ENCODE measurements around the gene PTBP2. TPM values are rescaled to one million over a fixed set of nuclear protein-coding genes. Genes with fewer than 3 reads are reported as not detected.

The PTBP2 gene
- total RNA-seq, 1 donor from 2014 or later: 112 TPM

GRCh38 chr1:96772349-96772748, 50.8 kb downstream of the PTBP2 start:
- Mint-ChIP-seq H3K36me3 (ENCODE audit: unreplicated experiment) (no peaks in the 10 kb centered on the region), H3K27ac (ENCODE audit: unreplicated experiment) (no peak overlapping the region), H3K9me3 (ENCODE audit: unreplicated experiment) (no peaks in the 10 kb centered on the region), H3K4me1 (ENCODE audit: low read depth, unreplicated experiment) (peaks cover 2% of the 10 kb centered on the region), H3K27me3 (ENCODE audit: unreplicated experiment) (peaks cover 2% of the 10 kb centered on the region), H3K4me3 (ENCODE audit: unreplicated experiment) (no peak overlapping the region)
- TF ChIP-seq CTCF (IDR thresholded peaks at IDR 0.05; ENCODE audit: partially characterized antibody, unreplicated experiment): no peak
- no peak for DNase-seq

GRCh38 chr1:96772972-96773371, 51.4 kb downstream of the PTBP2 start:
- no peak for TF ChIP-seq CTCF (IDR thresholded peaks at IDR 0.05; ENCODE audit: partially characterized antibody, unreplicated experiment)
- Mint-ChIP-seq H3K4me3 (ENCODE audit: unreplicated experiment) (no peak overlapping the region), H3K9me3 (ENCODE audit: unreplicated experiment) (no peaks in the 10 kb centered on the region), H3K36me3 (ENCODE audit: unreplicated experiment) (no peaks in the 10 kb centered on the region), H3K27ac (ENCODE audit: unreplicated experiment) (peak overlapping the region; percentile 52), H3K27me3 (ENCODE audit: unreplicated experiment) (peaks cover 2% of the 10 kb centered on the region), H3K4me1 (ENCODE audit: low read depth, unreplicated experiment) (peaks cover 2% of the 10 kb centered on the region)
- no peak for DNase-seq

GRCh38 chr1:96782206-96782605, 60.6 kb downstream of the PTBP2 start:
- Mint-ChIP-seq H3K4me1 (ENCODE audit: low read depth, unreplicated experiment) (no peaks in the 10 kb centered on the region), H3K4me3 (ENCODE audit: unreplicated experiment) (no peak overlapping the region)

GRCh38 chr1:96782856-96783255, 61.3 kb downstream of the PTBP2 start:
- no peak overlapping the region for H3K27ac Mint-ChIP-seq (ENCODE audit: unreplicated experiment)
- no peak for TF ChIP-seq CTCF (IDR thresholded peaks at IDR 0.05; ENCODE audit: partially characterized antibody, unreplicated experiment)
- H3K4me3 Mint-ChIP-seq (ENCODE audit: unreplicated experiment): no peak overlapping the region
- no peak for DNase-seq
- H3K36me3 Mint-ChIP-seq (ENCODE audit: unreplicated experiment): no peaks in the 10 kb centered on the region
- no peaks in the 10 kb centered on the region for H3K27me3 Mint-ChIP-seq (ENCODE audit: unreplicated experiment)
- H3K4me1 Mint-ChIP-seq (ENCODE audit: low read depth, unreplicated experiment): no peaks in the 10 kb centered on the region
- no peaks in the 10 kb centered on the region for H3K9me3 Mint-ChIP-seq (ENCODE audit: unreplicated experiment)

More at GRCh38 chr1:96782206-96782605, 60.6 kb downstream of the PTBP2 start:
- no peak for TF ChIP-seq CTCF (IDR thresholded peaks at IDR 0.05; ENCODE audit: partially characterized antibody, unreplicated experiment)
- no peak overlapping the region for H3K27ac Mint-ChIP-seq (ENCODE audit: unreplicated experiment)
- no peaks in the 10 kb centered on the region for H3K27me3 Mint-ChIP-seq (ENCODE audit: unreplicated experiment)
- DNase-seq: no peak
- no peaks in the 10 kb centered on the region for H3K9me3 Mint-ChIP-seq (ENCODE audit: unreplicated experiment)
- H3K36me3 Mint-ChIP-seq (ENCODE audit: unreplicated experiment): no peaks in the 10 kb centered on the region

GRCh38 chr1:96790599-96790998, 69.0 kb downstream of the PTBP2 start:
- Mint-ChIP-seq H3K36me3 (ENCODE audit: unreplicated experiment) (no peaks in the 10 kb centered on the region), H3K4me3 (ENCODE audit: unreplicated experiment) (no peak overlapping the region), H3K4me1 (ENCODE audit: low read depth, unreplicated experiment) (no peaks in the 10 kb centered on the region), H3K27ac (ENCODE audit: unreplicated experiment) (no peak overlapping the region), H3K27me3 (ENCODE audit: unreplicated experiment) (no peaks in the 10 kb centered on the region), H3K9me3 (ENCODE audit: unreplicated experiment) (no peaks in the 10 kb centered on the region)
- no peak for TF ChIP-seq CTCF (IDR thresholded peaks at IDR 0.05; ENCODE audit: partially characterized antibody, unreplicated experiment)
- DNase-seq: no peak

Data from glutamatergic neuron (in vitro differentiated cells).